Stimulated activated CD4-positive, alpha-beta T cell treated with anti-CD3 and anti-CD28 coated beads, Interleukin-2, amount 100 ng/mL, for 24 hours (primary cell): ENCODE measurements around the gene TYRO3.

ENCODE experiments used
- DNase-seq, 2 donors: peaks; one replicate each; pipeline ENCODE4 v3.0.0-alpha.2; 2020

TYRO3 gene

GRCh38 chr15:41609123-41609522 is 50.1 kb downstream of the TYRO3 start:
- no peak for DNase-seq

GRCh38 chr15:41610048-41610447 is 51.0 kb downstream of the TYRO3 start:
- DNase-seq: no peak

DNA sequence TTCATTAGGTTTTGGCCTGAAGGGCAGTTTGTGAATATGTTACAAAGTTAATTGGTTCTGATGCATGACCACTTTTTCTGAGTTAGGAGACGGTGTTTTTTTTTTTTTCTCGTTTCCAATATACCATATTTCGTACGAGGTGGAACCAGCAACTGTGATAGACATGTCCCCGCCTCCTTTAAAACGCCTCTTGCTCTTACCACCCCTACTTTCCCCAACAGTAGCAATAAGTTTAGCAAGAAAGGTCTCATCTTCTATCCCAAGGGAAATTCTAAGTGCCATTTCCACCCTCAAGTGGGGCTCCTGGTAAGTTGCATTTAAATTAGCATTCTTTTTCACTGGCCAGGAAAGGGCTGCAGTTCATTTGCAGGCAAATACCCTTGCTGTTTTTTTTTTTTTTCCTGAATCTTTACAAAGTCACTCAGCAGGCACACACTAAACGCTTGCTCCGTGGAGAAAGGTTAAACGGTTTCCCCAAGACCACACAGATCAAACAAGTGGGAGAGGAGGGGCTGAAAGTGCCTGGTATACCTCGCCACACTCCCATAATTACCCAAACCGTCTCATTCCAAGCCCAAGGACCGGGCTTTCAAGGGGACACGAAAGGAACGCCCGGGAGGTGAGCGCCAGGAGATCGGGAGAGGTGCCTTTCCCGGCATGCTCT is 61.7 kb downstream of the TYRO3 start:
- DNase-seq: no peak

DNA sequence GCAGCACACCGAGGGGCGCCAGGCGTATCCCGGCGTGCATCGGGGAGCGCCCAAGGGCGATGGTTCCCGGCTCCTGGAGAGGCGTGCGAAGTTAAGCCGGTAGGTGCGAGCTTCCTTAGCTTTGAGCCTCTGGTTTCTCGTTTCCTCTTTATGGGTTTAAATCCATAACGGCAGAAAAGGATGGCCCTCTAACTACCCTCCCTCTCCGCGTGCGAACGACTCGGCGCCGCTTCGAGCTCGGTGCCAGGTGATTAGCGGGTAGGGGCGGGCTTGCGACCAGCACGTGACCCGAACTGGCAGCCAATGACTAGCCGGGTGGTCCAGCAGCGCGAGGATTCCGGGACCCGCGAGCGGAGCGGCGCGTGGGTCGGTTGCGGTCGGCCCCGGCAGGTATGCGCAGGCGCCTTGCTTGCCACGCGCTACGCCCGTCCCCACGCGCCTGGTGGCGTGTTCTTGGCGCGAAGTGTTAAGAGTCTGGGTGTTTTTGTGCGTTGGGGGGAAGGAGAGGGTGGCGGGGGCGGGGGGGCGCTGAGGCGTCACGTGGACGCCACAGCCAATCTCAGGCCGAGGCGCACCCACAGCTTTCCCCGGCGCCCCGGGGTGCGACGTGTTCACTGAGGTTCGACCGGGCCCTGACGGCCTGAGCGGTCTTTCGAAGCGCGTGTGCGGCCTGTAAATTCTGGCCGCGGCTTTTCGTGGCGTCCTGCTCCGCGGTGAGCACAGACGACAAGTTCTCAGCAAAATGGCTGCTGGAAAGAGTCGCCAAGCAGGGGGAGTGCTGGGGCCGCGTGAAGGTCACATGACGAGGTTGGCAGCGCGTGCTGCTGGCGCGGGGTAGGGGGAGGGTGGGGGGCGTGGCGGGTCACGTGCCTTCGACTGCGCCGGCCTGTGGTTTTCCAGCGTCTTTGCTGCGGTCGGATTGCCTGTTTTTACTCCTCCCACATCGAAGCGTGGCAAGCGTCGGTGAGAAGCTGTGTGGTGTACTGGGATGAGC is 62.5 kb downstream of the TYRO3 start:
- peak; percentile 78 to 79 for DNase-seq

DNA sequence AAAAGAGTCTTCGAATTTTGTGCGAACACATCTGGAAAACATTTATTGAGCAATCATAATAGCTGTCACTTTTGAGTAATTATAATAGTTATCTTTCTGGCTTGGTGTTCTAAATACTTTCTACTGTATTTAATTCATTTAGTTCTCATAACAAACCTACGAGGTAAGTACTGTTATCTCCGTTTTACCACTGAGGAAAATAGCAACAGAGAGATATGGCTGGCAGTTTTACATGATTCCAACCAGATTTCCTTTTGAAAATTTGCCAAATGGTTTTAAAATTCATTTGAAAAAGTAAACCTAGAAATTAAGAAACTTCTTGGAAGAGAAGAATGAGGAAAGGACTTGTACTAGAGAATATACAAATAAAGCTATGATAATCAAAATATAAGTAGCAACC is 63.9 kb downstream of the TYRO3 start:
- no peak for DNase-seq

GRCh38 chr15:41627203-41627602 is 68.2 kb downstream of the TYRO3 start:
- no peak for DNase-seq

DNA sequence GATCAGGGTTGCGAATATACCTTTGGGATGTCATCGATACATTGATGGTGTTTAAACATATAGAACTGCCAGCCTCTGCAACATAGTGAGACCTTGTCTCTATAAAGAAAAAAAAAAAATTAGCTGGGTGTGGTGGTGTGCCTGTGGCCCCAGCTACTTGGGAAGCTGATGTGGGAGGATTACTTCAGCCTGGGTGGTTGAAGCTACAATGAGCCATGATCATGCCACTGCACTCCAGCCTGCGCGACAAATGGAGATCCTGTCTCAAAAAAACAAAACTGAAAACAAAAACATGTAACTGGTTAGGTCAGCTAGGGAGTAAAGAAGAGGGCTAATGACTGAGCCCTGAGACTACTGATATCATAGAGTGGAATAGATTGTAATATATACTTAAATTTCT is 70.5 kb downstream of the TYRO3 start:
- DNase-seq: no peak

DNA sequence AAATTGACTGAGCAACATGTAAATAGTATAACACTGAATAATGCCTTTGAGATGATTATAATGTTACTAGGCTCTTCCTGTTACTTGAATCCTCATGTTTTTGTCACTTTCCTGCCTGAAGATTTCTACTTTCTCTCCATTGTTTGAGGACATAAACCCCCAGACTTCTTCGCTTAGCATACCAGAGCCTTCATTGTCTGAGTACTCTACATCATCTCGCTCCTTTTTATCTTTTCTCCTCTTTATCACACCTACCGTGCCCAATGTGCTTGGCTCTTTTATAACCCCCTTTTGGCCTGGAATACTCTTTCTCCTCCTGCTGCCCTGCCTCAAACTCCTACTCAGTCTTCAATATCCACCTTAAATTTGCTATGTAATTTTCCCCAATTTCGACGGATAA is 70.9 kb downstream of the TYRO3 start:
- DNase-seq: no peak

- no peak for DNase-seq
Measured at GRCh38 chr15:41630616-41631217, 71.7 kb downstream of the TYRO3 start.

- no peak for DNase-seq
Measured at GRCh38 chr15:41631880-41632470, 73.0 kb downstream of the TYRO3 start.
